ENCODE results near the gene MYO10. TPM values are rescaled to one million over a fixed set of nuclear protein-coding genes. Genes with fewer than 3 reads are reported as not detected.

MYO10 gene
- total RNA-seq, 1 donor = 37.1 TPM

- TF ChIP-seq CTCF (IDR thresholded peaks at IDR 0.05; ENCODE audit: insufficient read depth, low read length) = no peak
- DNase-seq (ENCODE audit: low read depth) = no peak
- no peak overlapping the region for H3K4me3 ChIP-seq (ENCODE audit: low read depth, low read length)
These were observed 35.0 kb downstream of the MYO10 start for GRCh38 chr5:16901021-16901644.

GRCh38 chr5:16899171-16899570 is 36.9 kb downstream of the MYO10 start:
- DNase-seq (ENCODE audit: low read depth) = no peak
- no peak overlapping the region for H3K4me3 ChIP-seq (ENCODE audit: low read depth, low read length)
- no peak for TF ChIP-seq CTCF (IDR thresholded peaks at IDR 0.05; ENCODE audit: insufficient read depth, low read length)

- no peak for TF ChIP-seq CTCF (IDR thresholded peaks at IDR 0.05; ENCODE audit: insufficient read depth, low read length)
- H3K4me3 ChIP-seq (ENCODE audit: low read depth, low read length) = no peak overlapping the region
- no peak for DNase-seq (ENCODE audit: low read depth)
These were observed 38.3 kb downstream of the MYO10 start for GRCh38 chr5:16897800-16898199.

- TF ChIP-seq CTCF (IDR thresholded peaks at IDR 0.05; ENCODE audit: insufficient read depth, low read length) = no peak
- no peak overlapping the region for H3K4me3 ChIP-seq (ENCODE audit: low read depth, low read length)
- peak; percentile 84 for DNase-seq (ENCODE audit: low read depth)
These were observed 38.8 kb downstream of the MYO10 start for GRCh38 chr5:16897284-16897704.

- TF ChIP-seq CTCF (IDR thresholded peaks at IDR 0.05; ENCODE audit: insufficient read depth, low read length) = no peak
- DNase-seq (ENCODE audit: low read depth) = no peak
- no peak overlapping the region for H3K4me3 ChIP-seq (ENCODE audit: low read depth, low read length)
These were observed 39.3 kb downstream of the MYO10 start for GRCh38 chr5:16896767-16897166.

- peak; percentile 95 for DNase-seq (ENCODE audit: low read depth)
- no peak overlapping the region for H3K4me3 ChIP-seq (ENCODE audit: low read depth, low read length)
- TF ChIP-seq CTCF (IDR thresholded peaks at IDR 0.05; ENCODE audit: insufficient read depth, low read length) = no peak
These were observed 41.6 kb downstream of the MYO10 start for GRCh38 chr5:16894236-16895057.
